Osteoblast (primary cell): ENCODE measurements around the gene UBE2J1. TPM values are rescaled to one million over a fixed set of nuclear protein-coding genes. Genes with fewer than 3 reads are reported as not detected.

Experiments
- DNase-seq: peaks from one replicate; pipeline ENCODE4 v3.0.0; 2011; ENCODE audit warnings: low spot score, mixed read lengths; ENCODE audit not compliant: insufficient read length; ENCODE audit errors: missing footprints
- H2AFZ ChIP-seq: 2 replicates; pipeline ENCODE4 v1.6.0; 2011; ENCODE audit warnings: mild to moderate bottlenecking, low read length
- H3K27ac ChIP-seq: 2 replicates; pipeline ENCODE4 v1.5.1; 2011; ENCODE audit warnings: mild to moderate bottlenecking, low read depth, low read length, moderate library complexity
- H3K27me3 ChIP-seq: 2 replicates; pipeline ENCODE4 v1.6.0; 2012; ENCODE audit warnings: mild to moderate bottlenecking, control low read depth, inconsistent platforms, low read length, moderate library complexity; ENCODE audit not compliant: insufficient read depth
- H3K36me3 ChIP-seq: 2 replicates; pipeline ENCODE4 v1.5.1; 2011; ENCODE audit warnings: mild to moderate bottlenecking, low read length, control low read depth, moderate library complexity; ENCODE audit not compliant: insufficient read depth
- H3K4me1 ChIP-seq: 2 replicates; pipeline ENCODE4 v1.5.1; 2011; ENCODE audit warnings: mild to moderate bottlenecking, low read length, control low read depth, moderate library complexity; ENCODE audit not compliant: insufficient read depth
- H3K4me2 ChIP-seq: 2 replicates; pipeline ENCODE4 v1.6.0; 2011; ENCODE audit warnings: mild to moderate bottlenecking, low read length; ENCODE audit not compliant: insufficient read depth
- H3K4me3 ChIP-seq: fragments of 200-600 bp; sonication (generic); 3 replicates; pipeline ENCODE4 v1.5.1; 2012; ENCODE audit warnings: mild to moderate bottlenecking, low read length, inconsistent platforms; ENCODE audit not compliant: insufficient read depth
- H3K79me2 ChIP-seq: 2 replicates; pipeline ENCODE4 v1.6.0; 2012; ENCODE audit warnings: mild to moderate bottlenecking, low read length, control low read depth, inconsistent platforms; ENCODE audit not compliant: insufficient read depth
- H3K9me3 ChIP-seq: 2 replicates; pipeline ENCODE4 v1.5.1; 2011; ENCODE audit warnings: low read depth, low read length, control low read depth
- H4K20me1 ChIP-seq: 2 replicates; pipeline ENCODE4 v1.6.0; 2012; ENCODE audit warnings: mild to moderate bottlenecking, low read length, control low read depth; ENCODE audit not compliant: insufficient read depth
- CTCF ChIP-seq: IDR thresholded peaks from 2 replicates; pipeline ENCODE4 v1.5.1; 2011; ENCODE audit warnings: mild to moderate bottlenecking, low read depth, low read length, moderate library complexity; ENCODE audit errors: extremely low read depth
- total RNA-seq: library from RNA; depleted of rRNA; stranded (reverse); fragments of >200 nt; gene quantifications from 2 replicates; pipeline ENCODE4 v1.2.3, GENCODE V29; 2012

UBE2J1 gene
- total RNA-seq, 1 donor: 44.5 TPM

GRCh38 chr6:89321131-89321970 is 31.2 kb downstream of the UBE2J1 start:
- H3K27ac ChIP-seq: no peak overlapping the region
- no peaks in the 10 kb centered on the region for H3K79me2 ChIP-seq
- no peak overlapping the region for H3K4me2 ChIP-seq
- DNase-seq: no peak
- no peaks in the 10 kb centered on the region for H3K9me3 ChIP-seq
- no peak for TF ChIP-seq CTCF
- H2AFZ ChIP-seq: no peak overlapping the region
- peaks cover 3% of the 10 kb centered on the region for H3K36me3 ChIP-seq
- no peaks in the 10 kb centered on the region for H3K27me3 ChIP-seq
- H4K20me1 ChIP-seq: no peaks in the 10 kb centered on the region
- no peak overlapping the region for H3K4me3 ChIP-seq
- H3K4me1 ChIP-seq: no peaks in the 10 kb centered on the region

GRCh38 chr6:89320012-89320559 is 32.4 kb downstream of the UBE2J1 start:
- H3K4me2 ChIP-seq: no peak overlapping the region
- no peaks in the 10 kb centered on the region for H3K27me3 ChIP-seq
- no peaks in the 10 kb centered on the region for H3K4me1 ChIP-seq
- no peaks in the 10 kb centered on the region for H3K36me3 ChIP-seq
- TF ChIP-seq CTCF: no peak
- no peaks in the 10 kb centered on the region for H3K79me2 ChIP-seq
- no peaks in the 10 kb centered on the region for H3K9me3 ChIP-seq
- H3K4me3 ChIP-seq: no peak overlapping the region
- H3K27ac ChIP-seq: no peak overlapping the region
- no peak for DNase-seq
- no peaks in the 10 kb centered on the region for H4K20me1 ChIP-seq
- H2AFZ ChIP-seq: no peak overlapping the region

- Histone ChIP-seq H3K27me3 (no peaks in the 10 kb centered on the region), H3K27ac (no peak overlapping the region), H3K4me1 (peaks cover 14% of the 10 kb centered on the region), H3K4me3 (no peak overlapping the region), H2AFZ (no peak overlapping the region), H3K79me2 (no peaks in the 10 kb centered on the region), H3K9me3 (no peaks in the 10 kb centered on the region), H4K20me1 (peaks cover 8% of the 10 kb centered on the region), H3K4me2 (no peak overlapping the region), H3K36me3 (peaks cover 4% of the 10 kb centered on the region)
- no peak for DNase-seq
- no peak for TF ChIP-seq CTCF
These were observed 35.5 kb downstream of the UBE2J1 start for GRCh38 chr6:89317067-89317466.

- no peak within 1 kb of the TSS for H3K27ac ChIP-seq
- H2AFZ ChIP-seq: no peak within 1 kb of the TSS
- peaks cover 28% of the 10 kb centered on the region for H3K4me1 ChIP-seq
- no peak within 1 kb of the TSS for H3K4me3 ChIP-seq
- TF ChIP-seq CTCF: no peak
- no peak for DNase-seq
- H3K4me2 ChIP-seq: no peak within 1 kb of the TSS
- no peaks in the 10 kb centered on the region for H3K9me3 ChIP-seq
- no peaks in the 10 kb centered on the region for H3K79me2 ChIP-seq
- no peaks in the 10 kb centered on the region for H3K27me3 ChIP-seq
- H3K36me3 ChIP-seq: peaks cover 4% of the 10 kb centered on the region
- H4K20me1 ChIP-seq: peaks cover 12% of the 10 kb centered on the region
These were observed 37.2 kb downstream of the UBE2J1 start, which contains the start of gene GABRR2 for GRCh38 chr6:89315249-89315885. Gene GABRR2, minus strand, starts transcription at chr6:89315299. Its CDS starts 134 bp downstream, at chr6:89315165.
